22Rv1 (cell line): Measurements from ENCODE around the gene NOS1AP.

ENCODE experiments used
- CTCF ChIP-seq: fragments of 450-650 bp; IDR thresholded peaks from 2 replicates; pipeline ENCODE4 v1.5.1; 2017; ENCODE audit warnings: mild to moderate bottlenecking
- ZFX ChIP-seq: fragments of 450-650 bp; IDR thresholded peaks from 2 replicates; pipeline ENCODE4 v1.6.1; 2017; ENCODE audit warnings: antibody characterized with exemption, borderline replicate concordance

DNA sequence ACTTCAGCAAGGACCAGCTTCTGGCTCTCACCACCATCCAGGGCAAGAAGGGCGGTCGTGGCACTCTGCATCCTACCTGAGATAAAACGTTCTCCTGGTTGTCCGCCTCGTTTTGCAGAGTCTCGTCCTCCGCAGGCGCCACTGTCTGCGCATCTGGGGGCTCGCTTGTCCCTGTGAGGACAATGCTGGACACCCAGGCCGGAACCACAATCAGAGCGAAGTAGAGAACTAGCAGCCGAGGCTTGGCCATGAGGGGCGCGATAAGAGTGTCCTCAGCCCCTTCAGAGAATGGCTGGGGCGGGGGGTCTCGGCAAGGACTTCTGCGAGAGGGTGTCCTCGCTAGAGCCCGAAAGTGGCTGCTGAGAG lies 46.3 kb upstream of the NOS1AP start:
- TF ChIP-seq CTCF (no peak), ZFX (no peak)
